ENCODE data around the gene CCT6B.

The CCT6B gene

GRCh38 chr17:34886831-34887230 is 74.4 kb downstream of the CCT6B start:
- DNase-seq (ENCODE audit: low read depth in 2 of 2), result no peak

GRCh38 chr17:34885076-34885475 is 76.2 kb downstream of the CCT6B start:
- no peak for DNase-seq (ENCODE audit: low read depth in 2 of 2)

GRCh38 chr17:34884597-34884996 is 76.7 kb downstream of the CCT6B start:
- no peak for DNase-seq (ENCODE audit: low read depth in 2 of 2)

DNA sequence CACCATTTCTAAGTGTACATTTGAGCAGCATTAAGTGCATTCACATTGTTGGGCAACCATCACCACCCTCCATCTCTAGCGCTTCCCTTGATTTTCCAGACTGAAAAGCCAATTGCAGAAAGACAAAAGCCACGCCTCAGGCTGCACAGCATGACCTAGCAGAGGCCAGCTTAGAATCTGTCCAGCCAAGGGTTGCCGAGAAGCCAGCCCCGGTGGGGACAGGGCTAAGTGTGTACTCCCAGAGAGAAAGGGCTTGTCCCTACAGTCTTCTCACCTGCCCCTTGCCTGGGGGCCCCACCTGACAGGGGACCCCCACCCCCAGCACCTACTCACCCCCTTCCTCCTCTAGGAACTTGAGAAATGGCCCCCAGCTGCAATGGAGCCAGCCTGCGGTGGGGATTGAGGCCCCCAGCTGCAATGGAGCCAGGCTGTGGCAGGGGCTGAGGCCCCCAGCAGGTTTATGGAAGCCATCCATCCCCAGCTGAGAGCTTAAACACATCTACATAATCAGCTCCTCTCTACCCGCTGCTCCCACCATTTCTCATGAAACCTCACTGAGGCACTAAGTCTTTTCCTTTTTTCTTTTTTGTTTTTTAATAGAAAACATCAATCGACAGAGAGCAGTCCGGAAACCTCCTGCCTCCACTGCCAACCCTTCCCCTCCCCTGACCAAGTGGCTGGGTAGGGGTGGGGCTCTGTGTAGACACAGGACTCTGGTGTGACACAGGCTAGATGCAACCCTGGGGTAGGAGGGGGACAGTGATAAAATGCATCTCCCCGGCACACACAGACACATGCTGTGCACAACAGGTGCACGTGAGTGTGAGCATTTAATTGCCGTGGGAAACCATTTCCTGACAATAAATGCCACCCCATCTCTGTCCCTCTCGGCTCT is 77.9 kb downstream of the CCT6B start:
- no peak for DNase-seq (ENCODE audit: low read depth in 2 of 2)

GRCh38 chr17:34879146-34879545 is 82.1 kb downstream of the CCT6B start:
- DNase-seq (ENCODE audit: low read depth in 2 of 2), result no peak

Data from activated CD4-positive, alpha-beta T cell treated with anti-CD3 and anti-CD28 coated beads for 24 hours (primary cell).